ENCODE data around the gene HMOX2.

DNA sequence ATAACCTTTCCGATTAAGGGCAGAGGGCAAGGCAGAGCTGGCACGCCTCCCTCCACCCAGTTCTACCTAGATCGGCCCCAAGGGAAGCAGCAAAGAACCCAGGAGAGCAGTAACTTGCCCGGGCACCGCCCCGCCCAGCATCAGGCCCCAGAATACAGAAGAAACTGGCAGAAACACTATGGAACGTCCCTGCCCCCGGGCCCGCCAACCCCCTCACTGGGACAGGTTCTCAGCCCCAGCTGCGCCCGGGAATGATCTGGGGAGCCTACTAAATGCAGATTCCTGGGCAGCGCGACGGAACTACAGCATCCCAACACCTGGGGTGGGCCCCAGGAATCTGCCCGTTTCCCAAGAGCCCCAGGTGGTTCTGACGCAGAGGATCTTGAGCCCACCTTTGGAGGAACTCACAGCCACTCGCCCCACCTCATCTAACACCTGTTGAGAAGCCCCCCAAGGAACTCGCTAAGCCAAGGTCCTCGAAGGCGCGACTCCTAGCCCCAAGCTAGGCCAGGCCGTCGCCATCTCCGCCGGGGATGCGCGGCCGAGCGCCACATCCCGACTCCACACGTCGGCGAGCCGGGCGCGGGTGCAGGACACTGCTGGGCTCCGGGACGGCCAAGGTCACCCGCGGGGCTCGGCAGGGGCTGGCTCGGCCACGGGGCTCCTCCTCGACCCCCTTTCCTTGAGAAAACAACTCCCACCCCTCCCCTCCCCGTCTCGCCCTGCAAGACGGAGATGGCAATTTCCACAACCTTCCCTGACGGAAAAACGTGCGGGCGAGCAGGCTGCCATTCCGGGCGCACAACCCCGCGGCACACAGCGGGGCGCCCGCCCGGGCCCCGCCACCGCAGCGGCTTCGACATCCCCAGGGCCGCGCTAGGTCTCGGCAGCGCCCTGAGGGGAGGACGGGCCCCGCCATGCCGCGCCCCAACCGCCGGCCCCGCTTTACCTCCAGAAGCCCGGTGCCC is 61.5 kb downstream of the HMOX2 start:
- TF ChIP-seq, protein P1, sequence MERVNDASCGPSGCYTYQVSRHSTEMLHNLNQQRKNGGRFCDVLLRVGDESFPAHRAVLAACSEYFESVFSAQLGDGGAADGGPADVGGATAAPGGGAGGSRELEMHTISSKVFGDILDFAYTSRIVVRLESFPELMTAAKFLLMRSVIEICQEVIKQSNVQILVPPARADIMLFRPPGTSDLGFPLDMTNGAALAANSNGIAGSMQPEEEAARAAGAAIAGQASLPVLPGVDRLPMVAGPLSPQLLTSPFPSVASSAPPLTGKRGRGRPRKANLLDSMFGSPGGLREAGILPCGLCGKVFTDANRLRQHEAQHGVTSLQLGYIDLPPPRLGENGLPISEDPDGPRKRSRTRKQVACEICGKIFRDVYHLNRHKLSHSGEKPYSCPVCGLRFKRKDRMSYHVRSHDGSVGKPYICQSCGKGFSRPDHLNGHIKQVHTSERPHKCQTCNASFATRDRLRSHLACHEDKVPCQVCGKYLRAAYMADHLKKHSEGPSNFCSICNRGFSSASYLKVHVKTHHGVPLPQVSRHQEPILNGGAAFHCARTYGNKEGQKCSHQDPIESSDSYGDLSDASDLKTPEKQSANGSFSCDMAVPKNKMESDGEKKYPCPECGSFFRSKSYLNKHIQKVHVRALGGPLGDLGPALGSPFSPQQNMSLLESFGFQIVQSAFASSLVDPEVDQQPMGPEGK (CRISPR knock-in tag; IDR thresholded peaks at IDR 0.05; ENCODE audit: borderline replicate concordance): no peak
- TF ChIP-seq OSR1 (CRISPR knock-in tag; IDR thresholded peaks at IDR 0.05): no peak
- no peak for TF ChIP-seq ZNF565 (CRISPR knock-in tag; conservative IDR thresholded peaks at IDR 0.05; ENCODE audit: low read depth)
- no peak for TF ChIP-seq SNAI2 (CRISPR knock-in tag; IDR thresholded peaks at IDR 0.05)

All from SK-N-SH treated with all-trans-retinoic acid at 6 μM for 48 hours (cell line).